Epithelial cell of esophagus (primary cell): ENCODE data around the gene GGTLC2.
"Not testable (repeated sequence)": the region's sequence is repeated elsewhere in the genome, so short reads cannot be mapped to it uniquely, and the experiment has no call there.

ENCODE experiments used
- DNase-seq: peaks from one replicate; pipeline ENCODE4 v3.0.0; 2010; ENCODE audit warnings: low read depth
- H3K4me3 ChIP-seq: 2 replicates; pipeline ENCODE4 v1.5.1; 2011; ENCODE audit warnings: mild to moderate bottlenecking, low read length, control low read depth
- CTCF ChIP-seq: IDR thresholded peaks from 2 replicates; pipeline ENCODE4 v1.5.1; 2011; ENCODE audit warnings: low read depth, mild to moderate bottlenecking, low read length, control low read depth, inconsistent platforms; ENCODE audit not compliant: insufficient read depth; ENCODE audit errors: missing control alignments

The GGTLC2 gene

GRCh38 chr22:22683668-22684361, 39.4 kb downstream of the GGTLC2 start:
- no peak overlapping the region for H3K4me3 ChIP-seq
- no peak for DNase-seq
- no peak for TF ChIP-seq CTCF

- H3K4me3 ChIP-seq, result no peak overlapping the region
- no peak for DNase-seq
- TF ChIP-seq CTCF, result peak; percentile 40
Measured at GRCh38 chr22:22684580-22685561, 40.5 kb downstream of the GGTLC2 start.

- no peak overlapping the region for H3K4me3 ChIP-seq
- TF ChIP-seq CTCF, result no peak
- no peak for DNase-seq
Measured at GRCh38 chr22:22685586-22685985, 41.2 kb downstream of the GGTLC2 start.

- DNase-seq, H3K4me3 ChIP-seq: not testable (repeated sequence)
Measured at GRCh38 chr22:22686202-22687115, 42.0 kb downstream of the GGTLC2 start.

DNA sequence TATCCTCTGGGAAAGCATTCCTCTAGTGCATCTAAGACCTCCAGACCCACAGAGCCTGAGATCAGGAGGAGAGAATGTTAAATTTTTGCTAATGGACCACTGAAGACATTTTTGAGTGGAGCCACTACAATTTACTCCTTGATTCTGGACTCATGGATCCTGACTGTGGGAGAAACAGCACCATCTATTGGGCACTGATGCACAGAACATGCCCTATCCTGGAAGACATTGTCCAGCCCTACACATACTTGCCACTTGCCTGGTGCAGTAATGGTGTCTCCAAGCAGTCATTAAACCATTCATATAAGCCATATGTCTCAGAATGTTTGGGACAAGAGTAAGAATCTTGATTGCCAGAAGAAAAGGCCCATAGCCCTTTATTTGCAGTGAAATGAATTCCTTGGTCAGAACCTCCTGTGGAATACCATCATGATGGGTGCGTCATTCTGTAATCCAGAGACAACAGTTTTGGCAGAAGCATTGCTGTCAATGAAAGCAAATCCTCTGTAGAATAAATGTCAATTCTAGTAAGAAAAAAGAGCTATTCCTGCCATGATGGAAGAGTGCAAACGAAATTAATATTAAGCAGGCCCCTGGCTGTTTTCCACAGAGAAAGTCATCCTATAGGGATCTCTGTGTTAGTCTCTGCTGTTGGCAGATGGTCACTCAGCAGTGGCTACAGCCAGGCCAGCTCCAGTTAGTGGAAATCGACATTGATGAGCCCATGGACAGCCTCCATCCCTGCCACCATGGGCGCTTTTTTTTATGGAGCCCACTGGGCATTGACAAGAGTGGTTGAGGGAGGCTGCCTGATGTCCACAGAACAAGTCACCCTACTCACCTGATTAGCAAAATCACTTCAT, 43.5 kb downstream of the GGTLC2 start:
- no peak overlapping the region for H3K4me3 ChIP-seq
- DNase-seq, result peak; percentile 45
- peak; percentile 78 for TF ChIP-seq CTCF

- no peak for TF ChIP-seq CTCF
- H3K4me3 ChIP-seq, result no peak overlapping the region
- no peak for DNase-seq
Measured at GRCh38 chr22:22689621-22690345, 45.4 kb downstream of the GGTLC2 start.
